Small intestine (tissue), 7 donors: ENCODE results near the gene HES4. TPM values are rescaled to one million over a fixed set of nuclear protein-coding genes. Genes with fewer than 3 reads are reported as not detected.

Experiments used
- DNase-seq, 2 donors: peaks; one replicate each; pipeline versions ENCODE4 v3.0.0 to v3.0.0-alpha.2; 2013
- FAIRE-seq: peaks from 2 replicates; lab custom pipeline; 2012; peaks lifted over from hg19 to GRCh38; lab: Jason Lieb, UNC
- H3K27ac ChIP-seq, 3 donors: one replicate each; pipeline ENCODE4 v1.5.1; 2013; ENCODE audit warnings: low read length in 2 of 3, mild to moderate bottlenecking in 2 of 3, control low read depth in 1 of 3, inconsistent platforms in 1 of 3, low read depth in 1 of 3, moderate library complexity in 1 of 3
- H3K27me3 ChIP-seq, 3 donors: one replicate each; pipeline ENCODE4 v1.6.1; 2013; ENCODE audit warnings: low read length in 3 of 3, inconsistent platforms in 1 of 3; ENCODE audit not compliant: control insufficient read depth in 3 of 3, insufficient read depth in 3 of 3
- H3K36me3 ChIP-seq, 3 donors: one replicate each; pipeline ENCODE4 v1.6.1; 2013; ENCODE audit warnings: low read length in 3 of 3, inconsistent platforms in 1 of 3, low read depth in 1 of 3, mild to moderate bottlenecking in 1 of 3, moderate library complexity in 1 of 3; ENCODE audit not compliant: control insufficient read depth in 3 of 3, insufficient read depth in 2 of 3
- H3K4me1 ChIP-seq, 3 donors: one replicate each; pipeline ENCODE4 v1.6.1; 2013; ENCODE audit warnings: low read length in 2 of 3, inconsistent platforms in 1 of 3, low read depth in 1 of 3, mild to moderate bottlenecking in 1 of 3, moderate library complexity in 1 of 3; ENCODE audit not compliant: control insufficient read depth in 3 of 3, insufficient read depth in 2 of 3
- H3K4me3 ChIP-seq, 3 donors: one replicate each; pipeline ENCODE4 v1.5.1; 2013; ENCODE audit warnings: low read length in 3 of 3, control low read depth in 1 of 3, inconsistent platforms in 1 of 3, low read depth in 1 of 3, mild to moderate bottlenecking in 1 of 3, moderate library complexity in 1 of 3
- H3K9me3 ChIP-seq, 2 donors: one replicate each; pipeline ENCODE4 v1.6.1; 2013; ENCODE audit warnings: low read depth in 1 of 2, low read length in 1 of 2; ENCODE audit not compliant: control insufficient read depth in 2 of 2, insufficient read depth in 1 of 2
- WGBS, 3 donors: extraction: QIAGEN DNeasy Blood & Tissue Kit; methylation state at CpG; one replicate each; pipeline ENCODE4 v1.1.7; 2013; 5-methylcytosine and 5-hydroxymethylcytosine counted together
- polyA plus RNA-seq, 4 donors: library from polyadenylated mRNA; stranded (reverse) in 3 of 4; unstranded in 1 of 4; fragments of 200-250 nt in 3 of 4; fragments of 120-200 nt in 1 of 4; gene quantifications; one replicate each; pipeline versions ENCODE4 v1.2.1 to v1.2.3, GENCODE V29; 2013
- donor health status: healthy with polysubstance abuse.
- donor health status: control.
- donor health status: control.
- donor health status: Bipolar disorder and iron deficiency.
- donor health status: healthy.

Gene HES4
- polyA plus RNA-seq, 4 donors = 0.89 to 8.2 (median 5.3) TPM

DNA sequence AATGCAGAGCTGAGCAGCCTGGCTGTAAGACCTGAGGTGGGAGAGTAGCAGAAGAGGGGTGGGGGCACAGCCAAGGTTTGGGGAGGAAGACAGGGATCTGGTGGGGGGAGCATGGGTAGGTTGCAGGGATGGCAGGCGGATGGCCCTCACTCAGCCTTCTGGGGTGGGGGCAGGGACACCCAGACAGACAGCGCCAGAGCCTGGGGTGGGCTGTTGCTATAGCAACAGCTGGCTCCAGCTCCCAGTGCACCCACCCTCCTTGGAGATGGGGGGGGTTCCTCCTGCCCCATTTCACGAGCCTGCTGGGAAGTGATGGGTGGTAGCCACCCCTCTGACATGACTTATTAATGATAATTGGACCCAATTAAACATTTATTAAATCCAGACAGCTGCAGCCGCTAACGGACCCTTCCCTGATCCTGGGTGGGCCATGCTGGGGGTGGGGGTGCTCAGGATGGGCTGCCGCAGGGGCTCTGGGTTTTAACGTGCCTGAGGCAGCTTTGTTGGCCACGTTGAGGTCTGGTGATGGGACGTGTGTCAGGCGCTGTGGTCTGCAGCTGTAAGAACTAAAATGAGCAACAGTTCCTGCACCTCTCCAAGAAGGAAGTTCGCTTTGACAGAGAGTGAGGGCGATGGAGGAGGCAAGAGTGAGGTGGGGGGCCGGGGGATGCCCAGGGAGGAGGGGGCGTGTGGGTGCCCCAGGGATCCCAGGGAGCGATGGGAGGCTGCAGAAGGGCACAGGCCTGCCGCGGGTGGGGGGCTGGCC, 39.4 kb upstream of the HES4 start:
- FAIRE-seq = no peak
- no peak overlapping the region for H3K4me3 ChIP-seq

DNA sequence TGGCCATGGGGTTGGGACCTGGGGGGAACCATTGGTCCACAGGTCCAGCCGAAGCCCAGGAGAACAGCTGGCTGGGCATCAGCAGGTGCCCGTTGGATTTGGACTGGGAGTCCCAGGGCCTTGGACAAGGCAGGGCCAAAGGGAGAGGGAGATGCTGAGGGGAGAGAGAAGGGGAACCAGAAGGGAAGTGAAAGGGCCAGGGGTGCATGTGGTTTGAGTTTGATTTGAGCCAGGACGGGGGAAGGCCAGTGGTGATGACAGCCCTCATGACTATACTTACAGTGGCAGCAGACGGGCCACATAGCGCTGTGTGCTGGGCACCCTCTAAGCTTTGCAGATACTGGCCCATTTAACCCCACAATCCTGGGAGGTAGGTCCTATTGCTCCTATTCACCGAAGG, 38.8 kb upstream of the HES4 start:
- Histone ChIP-seq H3K4me1 (peaks cover 3 to 16% (median 6%) of the 10 kb centered on the region in 3 donors), H3K36me3 (peaks cover 0 to 77% (median 0%) of the 10 kb centered on the region in 3 donors), H3K9me3 (no peaks in the 10 kb centered on the region), H3K4me3 (no peak overlapping the region), H3K27me3 (peaks cover 0 to 22% (median 4%) of the 10 kb centered on the region in 3 donors), H3K27ac (no peak overlapping the region)
- FAIRE-seq (no peak), DNase-seq (no peak)
- 79 to 91% (median 80%) methylated on average over 6 of the region's 6 CpGs for WGBS, 3 donors

More for the DNA sequence above, 39.4 kb upstream of the HES4 start:
- Histone ChIP-seq H3K4me1 (peaks cover 3 to 16% (median 6%) of the 10 kb centered on the region in 3 donors), H3K27ac (no peak overlapping the region), H3K9me3 (no peaks in the 10 kb centered on the region), H3K36me3 (peaks cover 0 to 82% (median 2%) of the 10 kb centered on the region in 3 donors), H3K27me3 (peaks cover 0 to 20% (median 4%) of the 10 kb centered on the region in 3 donors)
- DNase-seq = no peak
- 37 to 40% (median 39%) methylated on average over 16 to 17 of the region's 17 CpGs for WGBS, 3 donors

DNA sequence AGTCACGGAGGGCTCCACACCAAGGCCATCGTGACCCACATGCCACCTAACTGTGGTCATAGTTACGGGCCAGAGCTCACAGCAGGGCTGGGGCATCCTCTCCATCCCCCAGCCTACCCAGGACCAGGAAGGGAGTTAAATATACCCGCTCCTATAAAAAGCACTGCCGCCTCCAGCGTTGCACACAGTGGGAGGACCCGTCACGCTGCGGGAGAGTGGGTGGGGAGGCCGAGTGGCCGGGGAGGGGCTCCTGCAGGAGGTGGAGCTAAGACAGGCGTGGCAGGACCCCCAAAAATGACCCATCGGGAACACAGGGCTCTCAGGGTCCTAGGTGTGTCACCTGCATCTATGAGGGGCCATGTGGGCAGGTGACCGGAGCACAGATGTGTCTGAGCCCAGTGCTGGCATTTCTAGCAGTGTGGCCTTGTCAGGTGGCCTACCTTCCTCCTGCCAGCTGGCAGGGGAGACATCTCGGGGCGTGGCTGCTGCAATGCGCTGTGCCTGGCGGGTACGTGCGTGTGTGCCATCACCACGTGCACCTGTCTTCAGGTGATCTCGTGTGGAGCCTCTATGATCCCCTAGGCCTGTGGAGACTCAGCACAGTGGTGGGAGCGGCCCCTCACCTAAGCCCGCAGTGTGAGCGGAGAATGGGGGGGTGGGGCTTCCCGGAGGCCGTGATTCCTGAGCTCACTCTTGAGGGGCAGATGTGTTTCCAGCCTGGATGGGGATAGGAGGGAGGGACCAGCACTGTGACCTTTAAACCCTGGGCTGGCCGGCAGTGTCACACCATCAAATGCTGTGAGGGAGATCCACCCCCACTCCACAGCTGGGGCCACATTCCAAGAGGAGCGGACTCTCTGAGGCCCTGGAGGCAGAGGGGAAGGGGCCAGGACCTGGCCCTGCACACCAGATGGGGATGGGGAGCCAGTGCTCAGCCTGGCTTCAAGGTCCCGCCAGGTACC, 37.8 kb upstream of the HES4 start:
- Histone ChIP-seq H3K9me3 (no peaks in the 10 kb centered on the region), H3K4me3 (no peak overlapping the region), H3K27ac (no peak overlapping the region), H3K27me3 (peaks cover 0 to 23% (median 4%) of the 10 kb centered on the region in 3 donors), H3K4me1 (peaks cover 3 to 19% (median 6%) of the 10 kb centered on the region in 3 donors), H3K36me3 (peaks cover 0 to 67% (median 0%) of the 10 kb centered on the region in 3 donors)
- WGBS, 3 donors = 45 to 77% (median 59%) methylated on average over 29 to 30 of the region's 30 CpGs
- peak in 1 of 2 donors; percentile 28 for DNase-seq
- no peak for FAIRE-seq

DNA sequence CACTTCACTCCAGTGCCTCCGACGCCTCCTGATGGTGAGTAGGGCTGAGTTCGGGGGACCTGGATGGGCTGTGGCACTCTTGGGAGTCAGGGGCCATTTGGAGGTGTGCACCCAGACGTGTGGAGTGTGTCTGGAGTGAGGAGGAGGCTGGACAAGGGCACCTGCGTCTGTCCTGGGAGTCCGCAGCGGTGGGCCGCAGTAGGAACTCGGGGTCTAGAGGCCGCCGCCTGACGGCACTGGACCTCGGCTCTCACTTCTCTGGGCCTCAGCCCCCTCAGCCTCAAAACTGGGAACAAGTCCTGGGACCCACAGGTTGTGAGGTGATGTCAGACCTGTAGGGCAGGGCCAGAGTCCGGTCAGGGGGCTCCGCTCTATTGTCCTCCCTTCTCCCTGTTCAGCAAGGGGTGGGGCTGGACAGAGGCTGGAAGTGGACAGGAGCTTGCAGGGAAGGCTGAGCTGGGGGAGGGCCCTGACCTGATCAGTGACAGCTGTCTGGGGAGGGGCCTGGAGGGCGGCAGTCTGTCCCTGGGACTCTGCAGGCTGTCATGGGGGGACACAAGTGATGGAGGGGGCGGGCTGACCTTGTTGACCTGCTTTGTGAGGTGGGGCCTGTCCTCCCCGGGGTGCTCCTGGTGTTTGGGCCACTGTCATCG, 35.5 kb upstream of the HES4 start:
- Histone ChIP-seq H3K4me1 (peaks cover 3 to 37% (median 5%) of the 10 kb centered on the region in 3 donors), H3K9me3 (no peaks in the 10 kb centered on the region), H3K36me3 (peaks cover 0 to 59% (median 0%) of the 10 kb centered on the region in 3 donors), H3K27ac (no peak overlapping the region), H3K4me3 (no peak overlapping the region), H3K27me3 (peaks cover 0 to 23% (median 4%) of the 10 kb centered on the region in 3 donors)
- FAIRE-seq (no peak), DNase-seq (no peak)
- WGBS, 3 donors = 87 to 91% (median 88%) methylated on average over 17 to 19 of the region's 19 CpGs

DNA sequence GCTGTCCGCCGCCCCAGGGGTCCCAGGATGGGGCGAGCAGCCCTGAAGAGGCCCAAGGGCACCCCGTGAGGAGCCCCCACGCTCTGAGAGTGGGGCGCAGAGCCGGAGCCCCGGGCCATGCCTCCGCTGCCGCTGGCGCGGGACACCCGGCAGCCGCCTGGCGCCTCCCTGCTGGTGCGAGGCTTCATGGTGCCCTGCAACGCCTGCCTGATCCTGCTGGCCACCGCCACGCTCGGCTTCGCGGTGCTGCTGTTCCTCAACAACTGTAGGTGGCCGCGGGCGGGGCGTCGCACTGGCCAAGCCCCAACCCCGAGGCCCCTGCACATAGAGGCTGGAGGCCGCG, 34.5 kb upstream of the HES4 start:
- 63 to 70% (median 69%) methylated on average over 25 to 30 of the region's 30 CpGs for WGBS, 3 donors
- Histone ChIP-seq H3K4me3 (no peak overlapping the region), H3K4me1 (peaks cover 0 to 27% (median 3%) of the 10 kb centered on the region in 3 donors), H3K36me3 (peaks cover 0 to 59% (median 0%) of the 10 kb centered on the region in 3 donors), H3K27ac (no peak overlapping the region), H3K27me3 (peaks cover 0 to 15% (median 4%) of the 10 kb centered on the region in 3 donors), H3K9me3 (no peaks in the 10 kb centered on the region)
- DNase-seq = no peak
- no peak for FAIRE-seq

DNA sequence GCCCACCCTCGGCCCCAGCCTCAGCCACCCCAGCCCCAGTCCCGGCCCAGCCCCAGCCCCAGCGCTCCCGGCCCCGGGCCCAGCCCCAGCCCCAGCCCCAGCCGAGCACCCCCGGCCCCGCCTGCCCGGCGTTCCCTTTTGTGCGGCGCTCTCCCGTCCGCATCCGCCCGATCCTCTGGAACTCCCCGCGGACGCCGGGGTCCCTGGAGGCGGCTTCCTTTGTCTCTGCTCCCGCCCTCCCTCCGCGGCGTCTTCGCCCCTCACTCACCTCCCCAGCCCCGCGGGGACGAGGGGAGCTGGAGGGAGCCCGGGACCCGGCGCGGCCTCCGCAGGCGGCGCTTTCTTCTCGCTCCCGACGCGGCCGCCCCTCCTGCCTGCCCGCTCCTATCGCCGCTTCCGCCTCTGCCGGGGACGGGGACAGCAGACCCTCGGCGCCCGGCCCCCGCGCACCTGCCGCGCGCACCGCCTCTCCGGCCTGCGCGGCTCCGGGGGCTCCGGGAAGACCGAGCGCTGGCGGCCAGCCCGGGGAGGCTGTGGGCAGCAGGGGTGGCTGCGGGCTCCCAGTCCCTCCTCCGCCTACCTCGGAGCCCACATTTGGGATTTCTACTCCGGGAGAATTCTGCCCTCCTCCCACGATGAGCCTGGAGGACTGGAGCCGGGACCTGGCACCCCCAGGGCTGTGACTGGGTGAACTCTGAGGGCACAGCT, 34.0 kb upstream of the HES4 start:
- Histone ChIP-seq H3K4me3 (peak overlapping the region in 2 of 3 donors; percentile 19 to 51), H3K4me1 (peaks cover 0 to 22% (median 0%) of the 10 kb centered on the region in 3 donors), H3K27me3 (peaks cover 0 to 11% (median 4%) of the 10 kb centered on the region in 3 donors), H3K36me3 (peaks cover 0 to 60% (median 0%) of the 10 kb centered on the region in 3 donors), H3K9me3 (no peaks in the 10 kb centered on the region), H3K27ac (no peak overlapping the region)
- WGBS, 3 donors = 7 to 13% (median 13%) methylated on average over 35 to 71 of the region's 71 CpGs
- no peak for FAIRE-seq
- DNase-seq = peak in 1 of 2 donors; percentile 51

DNA sequence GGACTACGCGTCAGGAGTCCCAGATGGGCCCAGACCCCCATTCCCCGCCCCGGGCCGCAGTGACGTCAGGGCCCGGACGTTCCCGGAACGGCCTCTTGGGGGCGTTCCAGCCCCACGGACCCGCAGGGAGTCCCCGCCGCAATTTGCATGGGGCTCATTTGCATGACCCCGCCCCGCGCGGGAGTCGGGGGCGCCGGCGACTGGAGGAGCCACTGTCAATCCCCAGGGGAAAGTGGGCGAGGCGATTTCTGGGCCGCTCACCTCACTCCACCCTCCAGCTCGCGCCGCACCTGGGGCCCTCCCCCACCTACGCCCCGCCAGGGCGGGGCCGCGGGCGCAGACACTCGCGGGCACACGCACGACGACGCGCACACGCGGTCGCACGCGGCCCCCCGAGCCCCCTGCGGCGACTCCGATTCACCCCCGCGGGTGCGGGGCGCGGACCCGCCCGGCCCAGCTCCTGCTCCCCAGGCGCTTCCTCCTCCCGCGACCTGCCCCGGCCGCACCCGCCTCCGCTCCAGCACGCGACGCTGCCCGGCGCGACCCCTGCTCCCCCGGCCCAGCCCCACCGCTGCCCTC, 33.2 kb upstream of the HES4 start:
- H3K4me1 ChIP-seq = peaks cover 0 to 22% (median 0%) of the 10 kb centered on the region in 3 donors
- DNase-seq = peak; percentile 79 to 94
- H3K4me3 ChIP-seq = peak overlapping the region in 2 of 3 donors; percentile 36 to 51
- H3K9me3 ChIP-seq = no peaks in the 10 kb centered on the region
- WGBS, 3 donors = 0 to 10% (median 3%) methylated on average over 30 to 73 of the region's 73 CpGs
- H3K27ac ChIP-seq = peak overlapping the region in 1 of 3 donors; percentile 84
- peaks cover 0 to 55% (median 0%) of the 10 kb centered on the region in 3 donors for H3K36me3 ChIP-seq
- no peak for FAIRE-seq
- peaks cover 0 to 5% (median 0%) of the 10 kb centered on the region in 3 donors for H3K27me3 ChIP-seq
